SH-SY5Y (cell line): ENCODE results near the gene FAM228A.

Source experiments
- GATA2 ChIP-seq: IDR thresholded peaks from 2 replicates; pipeline ENCODE4 v1.6.1; 2011; ENCODE audit warnings: mild to moderate bottlenecking, low read depth, low read length
- GATA3 ChIP-seq: IDR thresholded peaks from 2 replicates; pipeline ENCODE4 v1.6.1; 2011; ENCODE audit warnings: low read depth, mild to moderate bottlenecking, low read length, moderate library complexity

FAM228A gene

DNA sequence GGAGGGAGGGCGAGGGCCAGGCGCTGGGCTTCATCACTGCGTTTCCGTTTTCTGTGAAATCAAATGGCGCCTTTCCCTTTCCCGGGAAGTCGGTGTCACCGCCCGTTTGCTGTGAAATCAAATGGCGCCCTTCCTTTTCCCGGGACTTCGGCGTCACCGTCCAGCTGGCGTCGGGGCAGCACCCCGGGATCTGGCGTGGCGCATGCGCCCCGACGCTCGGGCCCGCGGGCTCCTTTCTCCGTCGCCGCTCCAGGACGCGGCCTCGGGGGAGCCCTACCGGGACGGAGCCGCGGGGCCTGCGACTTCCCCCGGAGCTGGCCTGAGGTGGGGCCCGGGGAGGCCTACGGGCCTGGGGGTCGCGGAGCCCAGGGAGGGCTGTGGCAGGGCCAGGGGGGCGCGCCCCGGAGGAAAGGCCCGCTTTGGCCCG is at the start of gene FAM228A:
TSS of gene FAM228A (plus strand) at position 203 of the 427 bp plus-strand sequence. CDS start 428 bp downstream, outside the sequence.
- TF ChIP-seq GATA3 (no peak), GATA2 (no peak)

DNA sequence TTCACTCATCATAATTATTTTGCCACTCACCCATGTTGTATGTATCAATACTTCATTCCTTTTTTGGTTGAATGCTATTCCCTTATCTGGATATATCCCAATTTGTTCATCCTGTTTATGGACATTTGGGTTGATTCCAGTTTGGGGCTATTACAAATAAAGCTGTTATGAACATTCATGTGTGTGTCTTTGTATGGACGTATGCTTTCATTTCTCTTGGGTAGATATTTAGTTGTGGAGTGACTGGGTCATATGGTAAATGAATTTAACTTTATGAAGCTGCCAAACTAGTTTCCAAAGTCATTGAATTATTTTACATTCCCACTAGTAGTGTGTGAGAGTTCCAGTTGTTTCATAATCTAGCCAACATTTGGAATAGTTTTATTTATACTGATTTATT is 48.9 kb upstream of the FAM228A start:
- TF ChIP-seq GATA2 (no peak), GATA3 (no peak)

DNA sequence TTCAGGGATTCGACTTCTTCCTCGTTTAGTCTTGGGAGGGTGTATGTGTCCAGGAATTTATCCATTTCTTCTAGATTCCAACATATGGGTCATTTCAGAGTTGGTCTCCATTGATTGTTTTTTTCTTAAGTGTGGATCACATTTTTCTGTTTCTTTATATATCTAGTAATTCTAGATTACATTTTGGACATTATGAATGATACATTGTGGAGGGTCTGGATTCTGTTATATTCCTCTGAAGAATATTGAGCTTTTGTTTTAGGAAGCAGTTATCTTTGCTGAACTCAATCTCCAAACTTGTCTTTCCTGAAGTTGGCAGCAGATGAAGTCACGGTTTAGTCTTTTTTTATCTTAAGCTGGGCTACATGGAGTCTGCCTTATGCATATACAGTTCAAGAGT is 42.3 kb upstream of the FAM228A start:
- TF ChIP-seq GATA3, result no peak
- no peak for TF ChIP-seq GATA2

DNA sequence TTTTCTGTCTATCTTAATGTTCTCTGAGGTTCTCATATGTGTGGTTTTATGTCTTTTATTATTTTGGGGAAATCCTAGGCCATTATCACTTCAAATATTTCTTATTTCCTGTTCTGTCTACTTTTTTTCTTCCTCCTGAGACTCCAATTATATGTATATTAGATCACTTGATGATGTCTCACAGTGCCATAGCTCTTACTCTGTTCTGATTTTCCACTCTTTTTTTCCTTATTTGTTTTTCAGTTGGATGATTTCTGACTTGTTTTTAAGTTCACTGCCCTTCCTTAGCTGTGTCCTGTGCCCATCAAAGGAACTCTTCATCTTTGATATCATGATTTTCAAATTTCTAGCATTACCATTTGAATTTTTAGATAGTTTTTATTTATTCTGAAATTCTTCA is 27.5 kb upstream of the FAM228A start:
- no peak for TF ChIP-seq GATA2
- no peak for TF ChIP-seq GATA3

DNA sequence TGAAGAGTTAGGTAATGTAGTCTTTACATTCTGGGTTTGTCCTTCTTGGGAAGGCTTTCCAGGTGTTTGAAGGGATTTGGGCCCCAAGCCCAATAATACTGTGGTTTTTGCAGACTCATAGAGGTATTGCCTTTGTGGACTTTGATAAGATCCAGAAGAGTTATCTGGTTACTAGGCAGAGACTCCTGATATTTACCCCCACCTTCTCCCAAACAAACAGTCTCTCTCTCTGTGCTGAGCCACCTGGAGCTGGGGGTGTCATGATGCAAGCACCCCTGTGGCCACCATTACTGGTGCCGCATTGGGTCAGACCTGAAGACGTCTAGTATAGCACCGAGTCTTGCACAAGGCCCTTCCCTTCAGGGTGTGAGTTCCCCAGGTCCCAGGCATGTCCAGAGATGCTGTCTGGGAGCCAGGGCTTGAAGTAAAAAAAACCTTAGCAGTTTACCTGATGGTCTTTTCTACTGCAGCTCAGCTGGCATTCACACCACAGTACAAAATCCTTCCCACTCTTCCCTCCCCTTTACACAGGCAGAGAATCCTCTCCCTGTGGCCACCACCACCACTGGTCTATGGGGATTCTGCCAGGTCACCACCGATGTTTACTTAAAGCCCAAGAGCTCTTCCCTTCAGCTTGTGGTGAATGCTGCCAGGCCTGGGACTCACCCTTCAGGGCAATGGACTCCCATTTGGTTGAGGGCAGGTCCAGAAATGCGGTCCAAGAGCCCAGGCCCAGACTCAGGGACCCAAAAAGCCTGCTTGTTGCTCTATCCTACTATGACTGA is 22.2 kb upstream of the FAM228A start:
- TF ChIP-seq GATA2 (no peak), GATA3 (no peak)

DNA sequence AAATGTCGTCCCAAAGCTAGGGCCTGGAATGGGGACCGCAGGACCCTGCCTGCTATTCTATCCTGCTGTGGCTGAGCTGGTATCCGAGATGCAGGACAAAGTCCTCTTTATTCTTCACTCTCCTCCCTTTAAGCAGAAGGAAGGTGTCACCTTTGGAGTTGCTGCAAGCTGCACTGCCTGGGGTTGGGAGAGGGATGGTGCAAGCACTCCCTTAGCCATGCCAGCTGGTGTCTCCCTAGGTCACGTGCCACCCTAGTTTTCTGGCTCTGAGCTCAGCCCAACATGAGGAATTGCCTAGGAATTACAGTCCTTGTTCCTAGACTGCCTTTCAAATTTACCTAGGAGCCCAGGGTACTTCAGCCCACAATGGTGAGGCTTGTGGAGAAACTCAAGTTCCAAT is 21.4 kb upstream of the FAM228A start:
- TF ChIP-seq GATA3, result no peak
- TF ChIP-seq GATA2, result no peak

DNA sequence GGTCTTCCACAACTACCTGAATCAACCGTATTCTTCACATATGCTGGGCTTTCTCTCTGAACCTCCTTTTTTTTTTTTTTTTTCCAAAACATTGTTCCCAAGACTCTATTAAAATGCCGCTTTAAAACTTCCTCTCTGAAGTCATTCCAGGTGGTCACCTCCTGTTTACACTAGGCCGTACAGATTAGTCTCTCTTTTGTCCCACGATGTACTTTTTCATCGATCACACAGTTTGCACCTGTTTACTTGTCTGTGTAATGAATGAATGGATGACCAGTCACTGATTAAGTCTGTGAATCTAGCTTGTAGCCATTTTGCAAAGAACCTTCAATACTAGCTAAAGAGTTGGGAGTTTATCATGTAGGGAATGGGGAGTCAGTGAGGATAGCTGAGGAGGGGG is 16.7 kb upstream of the FAM228A start:
- TF ChIP-seq GATA3 (no peak), GATA2 (no peak)

DNA sequence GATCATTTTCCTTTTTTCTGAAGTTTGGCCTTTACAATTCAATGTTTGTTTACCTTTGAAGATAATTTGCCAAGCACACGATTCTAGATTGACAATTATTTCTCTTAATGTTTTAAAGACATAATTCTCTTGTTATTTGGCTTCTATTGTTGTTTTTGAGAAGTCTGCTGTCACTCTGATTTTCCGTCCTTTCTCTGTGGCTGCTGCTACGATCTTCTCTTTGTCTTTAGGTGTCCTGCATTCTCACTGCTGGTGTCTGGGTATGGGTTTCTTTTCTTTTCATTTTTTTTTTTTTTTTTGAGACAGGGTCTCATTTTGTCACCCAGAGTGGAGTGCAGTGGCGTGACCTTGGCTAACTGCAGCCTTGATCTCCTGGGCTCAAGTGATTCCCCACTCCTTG is 15.1 kb upstream of the FAM228A start:
- no peak for TF ChIP-seq GATA2
- TF ChIP-seq GATA3, result no peak

DNA sequence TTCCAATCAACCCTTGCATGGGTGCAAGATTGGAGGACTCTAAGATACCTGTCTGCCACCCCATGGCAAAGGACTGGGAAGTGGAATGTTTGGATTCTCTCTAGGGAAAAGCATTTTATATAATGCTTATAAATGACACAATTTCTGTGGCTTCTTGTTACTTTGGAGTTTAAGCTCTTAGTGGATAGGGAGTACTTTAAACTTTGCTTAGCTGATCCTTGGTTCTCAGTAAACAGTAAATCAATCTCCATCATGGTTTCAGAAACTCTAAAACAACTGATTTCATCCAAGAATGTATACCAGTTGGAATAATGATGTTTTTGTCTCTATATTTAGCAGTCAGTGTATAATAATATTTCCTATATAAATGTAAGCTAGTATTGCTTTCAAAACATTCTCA is 14.1 kb upstream of the FAM228A start:
- TF ChIP-seq GATA2 (no peak), GATA3 (no peak)

DNA sequence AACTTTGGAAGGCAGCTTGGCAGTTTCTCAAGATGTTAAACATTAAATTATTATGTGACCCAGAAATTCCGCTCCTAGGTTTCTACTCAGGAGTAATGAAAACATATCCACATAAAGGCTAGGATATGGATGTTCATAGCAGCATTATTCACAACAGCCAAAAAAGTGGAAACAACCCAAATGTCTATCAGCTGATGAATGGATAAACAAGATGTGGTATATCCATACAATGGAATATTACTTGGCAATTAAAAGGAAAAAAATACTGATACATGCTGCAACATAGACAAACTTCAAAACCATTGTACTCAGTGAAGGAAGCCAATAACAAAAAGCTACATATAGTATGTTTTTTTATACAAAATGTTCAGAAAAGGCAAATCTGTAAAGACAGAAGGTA is 12.4 kb upstream of the FAM228A start:
- no peak for TF ChIP-seq GATA3
- TF ChIP-seq GATA2, result no peak

DNA sequence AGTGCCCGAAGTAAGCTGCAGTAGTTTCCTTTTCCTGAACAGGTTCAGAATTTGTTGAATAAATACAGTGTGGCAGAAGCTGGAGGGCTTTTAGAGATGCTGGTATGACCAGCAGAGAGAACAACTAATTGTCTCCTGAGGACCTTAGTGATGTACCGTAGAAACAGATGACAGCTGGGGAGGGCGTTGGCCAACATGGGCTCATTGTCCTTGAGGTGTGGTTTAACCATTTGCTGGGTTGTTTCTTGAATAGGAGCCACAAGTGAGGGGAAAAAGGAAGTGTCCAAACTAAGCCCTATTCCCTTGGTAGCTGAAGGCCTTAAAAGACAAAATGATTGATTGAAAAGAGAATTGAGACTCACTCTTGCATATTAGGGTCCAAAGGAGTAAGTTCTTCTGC is 11.7 kb upstream of the FAM228A start:
- TF ChIP-seq GATA3 (no peak), GATA2 (no peak)

DNA sequence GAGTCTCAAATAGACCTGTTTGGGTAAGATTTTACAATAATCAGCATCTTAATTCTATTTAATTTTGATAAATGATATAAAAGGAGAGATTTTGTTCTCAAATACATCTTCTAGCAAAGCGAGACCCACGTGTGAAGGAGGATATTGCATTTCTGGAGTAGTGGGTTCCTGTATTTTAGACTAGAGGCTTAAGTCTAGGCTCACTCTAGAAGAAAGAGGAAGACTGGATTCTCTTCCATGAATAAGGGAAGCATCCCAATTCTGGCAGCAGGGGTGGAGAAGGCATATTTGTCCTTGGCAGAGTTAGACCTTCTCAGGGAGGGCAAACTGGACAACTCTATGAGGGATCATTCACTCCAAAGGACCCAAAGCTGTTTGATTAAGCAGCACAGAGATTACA is 11.3 kb upstream of the FAM228A start:
- TF ChIP-seq GATA2, result no peak

DNA sequence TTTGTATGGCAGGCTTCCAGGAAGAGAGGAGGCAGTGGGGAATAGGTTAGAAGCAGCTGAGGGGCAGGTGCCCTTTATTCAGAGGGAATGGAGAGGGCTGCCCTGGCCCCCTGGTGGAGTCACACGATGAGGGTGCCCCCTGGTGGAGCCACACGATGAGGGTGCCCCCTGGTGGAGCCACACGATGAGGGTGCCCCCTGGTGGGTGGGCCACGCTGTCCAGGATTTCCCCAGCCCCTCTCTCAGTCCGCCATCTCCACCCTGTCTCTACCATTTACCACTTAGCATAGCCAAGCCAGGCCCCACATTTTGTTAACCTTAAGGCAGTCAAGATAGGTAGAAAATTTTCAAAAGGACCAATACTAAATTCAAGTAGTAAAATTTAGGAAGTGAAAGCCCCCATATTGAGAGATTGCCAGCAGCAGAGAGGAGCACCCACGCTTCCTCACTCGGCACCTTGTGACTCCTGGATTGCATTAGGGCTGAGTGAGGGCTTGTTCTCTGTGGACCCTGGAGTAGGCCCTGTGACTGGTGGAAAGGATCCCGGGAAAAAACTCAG is 10.4 kb upstream of the FAM228A start:
- TF ChIP-seq GATA3 (no peak), GATA2 (no peak)

DNA sequence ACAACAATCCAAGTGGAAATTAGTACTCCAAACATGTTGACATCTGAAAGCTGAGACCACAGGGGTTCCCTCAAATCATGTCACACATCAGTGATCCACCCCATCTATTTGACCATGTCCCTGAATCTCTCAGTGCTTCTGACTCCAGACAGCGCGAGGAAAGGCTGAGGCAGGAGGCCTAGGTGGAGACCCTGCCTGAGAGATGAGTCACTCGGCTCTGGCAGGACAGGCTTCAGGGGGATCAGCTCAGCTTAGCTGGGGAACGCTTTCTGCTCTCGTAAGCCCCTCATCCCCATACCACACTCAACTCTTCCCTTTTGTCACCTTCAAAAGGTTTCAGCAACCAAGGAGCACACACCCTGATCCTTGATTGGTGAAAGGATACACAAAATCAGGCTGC is 5.8 kb upstream of the FAM228A start:
- TF ChIP-seq GATA2, result no peak
- no peak for TF ChIP-seq GATA3

DNA sequence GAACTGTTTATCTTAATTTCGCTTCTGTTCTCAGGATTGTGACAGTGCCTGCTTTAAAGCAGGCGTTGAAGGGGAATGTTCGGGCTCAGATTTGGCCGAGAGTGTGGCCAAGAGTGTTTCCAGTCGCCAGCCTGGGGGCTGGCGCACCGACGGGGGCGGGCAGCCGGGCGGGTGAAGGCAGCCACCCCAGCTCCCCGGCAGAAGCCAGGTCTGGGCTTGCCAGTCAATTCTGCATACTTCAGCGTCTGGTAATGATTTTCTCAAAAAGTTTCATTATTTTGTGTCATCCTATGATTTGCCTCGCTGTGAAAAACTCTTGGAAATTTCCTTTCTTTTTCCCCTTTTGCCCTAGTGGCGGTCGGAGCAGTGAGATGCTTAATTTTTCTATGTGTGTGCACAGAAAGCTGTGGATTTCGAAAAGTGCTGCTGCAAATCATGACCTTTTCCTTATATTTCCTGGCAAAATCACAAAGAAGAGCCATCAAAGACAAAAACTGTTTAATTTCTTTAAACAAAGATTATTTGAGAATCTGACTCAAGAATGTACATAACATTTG is 856 bp downstream of the FAM228A start:
- TF ChIP-seq GATA2 (no peak), GATA3 (no peak)

DNA sequence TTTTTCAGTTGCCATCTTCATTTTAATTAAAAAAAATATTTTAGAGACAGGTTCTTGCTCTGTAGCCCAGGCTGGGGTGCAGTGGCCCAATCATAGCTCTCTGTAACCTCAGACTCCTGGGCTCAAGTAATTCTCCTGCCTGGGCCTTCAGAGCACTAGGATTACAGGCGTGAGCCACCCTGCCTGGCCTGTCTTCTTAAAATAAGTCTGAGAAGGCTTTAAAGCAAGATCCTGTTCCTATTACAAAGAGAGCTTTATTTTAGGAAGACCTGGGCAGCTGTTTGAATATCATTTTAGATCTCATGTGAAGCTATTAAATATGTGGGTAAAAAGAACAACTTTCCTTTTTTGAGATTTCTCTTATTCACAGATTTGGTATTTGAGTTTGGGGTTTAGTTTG is 1.5 kb downstream of the FAM228A start:
- TF ChIP-seq GATA3 (no peak), GATA2 (no peak)
